GM10847 (cell line): ENCODE data around the gene C2orf78.
"Not testable (repeated sequence)": the region's sequence is repeated elsewhere in the genome, so short reads cannot be mapped to it uniquely, and the experiment has no call there.

Source experiments
- POLR2A ChIP-seq: IDR thresholded peaks from 2 replicates; pipeline ENCODE4 v1.6.1; 2011; ENCODE audit not compliant: insufficient read length; ENCODE audit errors: extremely low read depth

The C2orf78 gene

DNA sequence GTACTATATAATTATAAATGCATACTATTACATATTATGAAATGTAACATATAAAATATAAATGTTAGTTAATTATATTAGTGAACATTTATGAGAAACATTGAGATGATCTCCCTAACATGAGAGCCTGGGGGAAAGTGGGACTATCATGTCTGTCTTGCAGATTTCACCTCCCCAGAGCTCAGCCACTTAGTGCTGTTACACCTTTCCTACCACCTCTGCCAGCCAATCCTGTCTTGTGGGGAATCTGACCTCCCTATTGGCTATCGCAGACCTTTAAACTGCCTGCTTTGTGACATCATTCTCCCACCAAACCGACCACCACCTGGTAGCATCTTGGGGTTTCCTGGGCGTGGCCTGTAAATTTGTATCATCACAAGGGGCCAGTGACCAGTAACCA lies at the start of gene C2orf78:
TSS of gene C2orf78 (plus strand) at position 301 of the 400 bp plus-strand sequence. CDS start 127 bp downstream, outside the sequence.
- not testable (repeated sequence) for TF ChIP-seq POLR2A

- no peak for TF ChIP-seq POLR2A
Observed at GRCh38 chr2:73736378-73736777, 47.6 kb upstream of the C2orf78 start.

DNA sequence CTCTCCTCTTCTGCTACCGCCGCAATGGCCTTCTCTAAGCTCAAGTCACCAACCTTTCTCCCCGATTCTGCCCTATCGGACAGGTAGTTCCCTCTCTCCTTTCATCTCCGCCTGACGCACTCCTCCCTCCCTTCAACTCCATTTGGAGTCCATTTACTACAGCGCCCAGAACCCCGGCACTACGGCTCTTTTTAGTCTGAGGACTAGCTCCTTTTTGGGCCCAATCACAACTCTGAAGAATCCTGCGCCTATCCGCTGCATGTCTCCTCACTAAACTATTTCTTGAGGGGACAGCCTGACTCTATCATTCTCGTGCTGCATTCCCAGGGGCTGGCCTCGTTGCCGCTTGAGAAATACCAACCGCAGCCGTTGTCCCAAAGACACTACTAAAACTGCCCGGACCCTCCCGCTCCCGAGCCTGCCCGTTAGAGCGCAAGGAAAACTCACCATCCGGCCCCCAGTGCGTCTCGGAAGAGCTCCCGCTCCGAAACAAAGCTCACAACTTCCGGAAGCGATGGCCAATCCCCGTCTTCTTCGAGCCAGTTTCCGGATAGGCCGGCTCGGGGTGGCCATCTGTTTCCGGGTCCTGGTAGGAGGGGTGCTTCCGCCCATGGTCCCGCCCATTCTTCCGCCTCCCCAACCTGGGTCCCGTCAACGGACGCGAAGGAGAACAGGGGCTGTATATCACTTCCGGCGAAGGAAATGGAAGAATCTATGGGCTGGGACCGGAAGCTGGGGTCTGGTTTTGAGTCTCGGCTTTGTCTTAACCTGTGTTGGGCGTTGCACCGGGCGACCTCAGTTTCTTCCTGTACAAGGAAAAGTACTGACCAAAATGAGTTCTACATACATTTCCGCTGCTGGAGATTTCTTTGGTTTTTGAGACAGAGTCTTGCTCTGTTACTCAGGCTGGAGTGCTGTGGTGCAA lies 46.9 kb upstream of the C2orf78 start, which contains the start of gene TPRKB:
TSS of gene TPRKB (minus strand) at position 491 of the 925 bp plus-strand sequence. CDS start 2,776 bp downstream, outside the sequence.
- peak; percentile 66 for TF ChIP-seq POLR2A

DNA sequence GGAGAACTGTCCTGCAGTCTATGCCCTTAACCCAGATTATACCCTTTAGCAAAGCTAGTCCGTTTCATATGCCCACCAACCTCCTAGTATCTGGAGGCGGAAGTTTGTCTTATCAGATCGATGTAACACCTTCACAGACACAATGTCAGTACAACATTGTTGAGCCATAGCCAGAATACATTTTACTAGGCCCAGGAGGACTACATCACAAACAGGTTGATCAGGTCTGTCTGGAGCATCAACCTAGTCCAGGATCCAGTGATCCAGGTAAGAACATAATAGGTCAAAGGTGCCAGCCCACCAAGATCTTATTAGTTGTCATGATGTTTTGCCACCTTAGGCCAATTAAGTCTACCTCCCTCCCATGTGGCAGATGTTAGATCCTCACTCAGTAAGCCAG lies 44.9 kb upstream of the C2orf78 start:
- TF ChIP-seq POLR2A: no peak

DNA sequence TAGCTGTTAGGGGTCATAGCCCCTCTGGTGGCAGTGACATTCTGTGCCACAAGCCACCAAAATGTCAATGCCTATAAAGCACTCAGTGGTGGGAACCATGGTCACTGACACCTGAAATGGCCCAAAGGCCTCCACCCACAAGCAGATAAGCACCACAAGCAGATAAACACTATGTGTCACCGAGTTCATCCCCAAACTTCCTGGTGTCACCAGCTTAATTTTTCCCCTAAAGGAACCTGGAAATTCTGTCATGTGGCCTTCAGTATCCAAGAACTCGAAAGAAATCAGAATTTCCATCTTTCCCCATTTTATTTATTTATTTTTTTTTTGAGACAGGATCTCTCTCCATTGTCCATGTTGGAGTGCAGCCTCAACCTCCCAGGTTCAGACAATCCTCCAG lies 43.2 kb upstream of the C2orf78 start:
- no peak for TF ChIP-seq POLR2A

GRCh38 chr2:73746015-73746876 lies 37.7 kb upstream of the C2orf78 start:
- TF ChIP-seq POLR2A: no peak

DNA sequence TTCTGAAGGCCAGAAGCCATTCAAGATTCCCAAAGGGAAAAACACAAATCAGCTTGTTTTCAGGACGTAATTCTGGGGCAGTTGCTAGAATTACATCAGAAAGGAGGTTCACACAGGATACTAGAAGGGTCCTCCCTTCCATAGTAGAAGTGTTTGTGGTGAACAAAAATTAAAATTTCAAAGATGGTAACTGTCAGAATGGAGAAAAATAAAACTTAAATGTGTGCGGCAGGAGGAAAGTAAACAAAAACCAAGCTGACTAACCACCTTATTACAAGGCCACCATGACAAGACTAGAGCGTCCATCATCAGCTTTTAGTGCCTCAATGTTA lies 37.1 kb upstream of the C2orf78 start:
- no peak for TF ChIP-seq POLR2A

GRCh38 chr2:73749314-73749713 lies 34.7 kb upstream of the C2orf78 start:
- no peak for TF ChIP-seq POLR2A

DNA sequence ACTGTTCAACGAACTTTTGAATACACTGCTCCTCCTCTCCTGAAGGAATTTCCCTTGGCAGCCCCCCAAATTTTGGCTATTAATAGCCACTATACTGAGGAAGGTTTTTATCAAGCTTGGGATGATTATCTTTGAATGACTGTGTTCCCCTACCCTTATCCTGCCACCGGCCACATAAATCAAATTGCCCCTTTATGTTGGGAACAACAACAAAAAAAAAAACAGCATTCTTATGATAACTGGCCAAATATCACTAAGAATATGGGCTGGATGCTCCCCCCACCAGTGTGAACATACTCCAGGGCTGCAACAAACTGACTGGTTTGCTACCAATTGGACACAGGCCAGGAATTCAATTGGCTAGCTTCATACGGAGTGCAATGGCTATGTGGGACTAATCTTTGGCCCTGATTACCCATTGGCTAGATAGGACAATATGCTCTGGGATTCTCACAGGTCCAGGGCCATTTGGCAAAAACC lies 24.7 kb upstream of the C2orf78 start:
- TF ChIP-seq POLR2A: no peak

GRCh38 chr2:73759904-73760303 lies 24.1 kb upstream of the C2orf78 start:
- no peak for TF ChIP-seq POLR2A

- TF ChIP-seq POLR2A: no peak
Observed at GRCh38 chr2:73762571-73762970, 21.4 kb upstream of the C2orf78 start.

- no peak for TF ChIP-seq POLR2A
Observed at GRCh38 chr2:73764945-73765344, 19.0 kb upstream of the C2orf78 start.

DNA sequence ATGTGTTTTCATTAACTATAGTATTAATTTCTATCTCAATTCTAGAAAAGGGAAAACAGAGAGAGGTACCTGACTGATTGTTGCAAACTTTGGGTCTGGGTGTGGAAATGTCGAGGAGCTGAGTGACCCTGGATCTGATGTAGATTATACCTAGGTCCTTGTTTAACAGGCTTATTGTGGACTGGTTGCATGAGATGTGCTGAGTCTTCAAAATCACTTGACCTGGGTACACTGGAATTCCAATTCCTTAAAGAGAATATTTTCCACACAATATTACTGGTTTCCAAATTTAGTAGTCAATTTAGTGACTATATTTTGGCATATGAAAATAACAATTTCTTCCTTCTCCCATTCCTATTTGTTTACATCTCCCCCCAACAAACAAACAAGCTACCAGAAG lies 17.6 kb upstream of the C2orf78 start:
- no peak for TF ChIP-seq POLR2A

GRCh38 chr2:73766994-73767393 lies 17.0 kb upstream of the C2orf78 start:
- TF ChIP-seq POLR2A: no peak

GRCh38 chr2:73770725-73771124 lies 13.3 kb upstream of the C2orf78 start:
- TF ChIP-seq POLR2A: no peak

DNA sequence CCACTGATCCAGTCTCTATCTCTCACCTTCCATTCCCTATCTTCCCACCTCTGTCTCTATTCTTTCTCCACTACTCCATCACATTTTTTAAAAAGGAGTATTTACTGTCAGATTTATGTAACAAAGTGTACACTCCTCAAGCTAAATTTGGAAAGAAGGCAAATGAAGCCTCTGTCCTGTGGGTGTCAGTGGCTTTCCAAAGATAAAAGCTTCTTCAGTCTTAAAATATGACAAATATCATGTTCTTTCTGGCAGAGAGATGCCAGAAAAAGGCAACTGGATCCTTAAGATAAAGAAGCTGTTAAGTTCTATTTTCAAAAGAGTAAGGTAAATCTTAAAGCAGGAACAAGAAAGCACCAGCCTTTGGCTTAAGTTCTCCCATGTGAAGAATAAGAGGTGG lies 11.2 kb upstream of the C2orf78 start:
- TF ChIP-seq POLR2A: no peak
